Measurements from ENCODE around the gene OR2T2.
"Not testable (repeated sequence)": the region's sequence is repeated elsewhere in the genome, so short reads cannot be mapped to it uniquely, and the experiment has no call there.

OR2T2 gene

GRCh38 chr1:248453619-248454018 is 8.2 kb downstream of the OR2T2 start:
- DNase-seq: not testable (repeated sequence)

- not testable (repeated sequence) for DNase-seq
These were observed 9.6 kb downstream of the OR2T2 start for GRCh38 chr1:248455045-248455444.

DNA sequence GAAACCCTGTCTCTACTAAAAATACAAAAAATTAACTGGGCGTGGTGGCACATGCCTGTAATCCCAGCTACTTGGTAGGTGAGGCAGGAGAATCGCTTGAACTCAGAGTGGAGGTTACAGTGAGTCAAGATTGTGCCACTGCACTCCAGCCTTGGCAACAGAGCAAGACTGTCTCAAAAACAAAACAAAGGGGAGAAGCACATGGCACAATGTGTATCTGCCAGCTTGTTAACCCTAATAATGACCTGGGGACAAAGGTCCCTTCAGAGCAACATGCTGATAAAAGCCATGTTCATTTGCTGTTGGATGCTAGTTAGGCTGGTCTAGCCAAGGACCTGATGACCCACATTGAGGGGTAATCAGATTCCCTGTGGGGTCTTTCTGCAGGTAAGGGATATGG is 11.2 kb downstream of the OR2T2 start:
- not testable (repeated sequence) for DNase-seq

- not testable (repeated sequence) for DNase-seq
These were observed 13.7 kb downstream of the OR2T2 start for GRCh38 chr1:248459117-248459516.

DNA sequence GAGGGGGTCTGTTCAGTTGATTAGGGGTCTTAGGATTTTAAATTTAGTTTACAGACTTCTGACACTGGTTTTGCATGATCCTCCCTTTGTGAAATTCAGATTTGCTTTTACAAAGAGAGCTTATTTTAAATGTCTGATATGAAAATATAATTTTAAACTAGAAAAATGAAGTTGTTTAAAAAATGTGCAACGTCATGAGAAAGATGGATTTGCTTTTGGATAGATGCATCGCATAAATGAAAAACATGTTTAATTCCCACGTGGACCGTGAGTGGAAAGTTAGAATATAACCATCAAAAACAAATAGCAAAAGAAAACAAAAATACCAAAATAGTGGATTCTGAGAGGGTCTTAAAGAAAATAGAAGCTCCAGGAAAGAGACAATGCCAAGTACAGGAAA is 25.7 kb downstream of the OR2T2 start:
- no peak for DNase-seq

DNA sequence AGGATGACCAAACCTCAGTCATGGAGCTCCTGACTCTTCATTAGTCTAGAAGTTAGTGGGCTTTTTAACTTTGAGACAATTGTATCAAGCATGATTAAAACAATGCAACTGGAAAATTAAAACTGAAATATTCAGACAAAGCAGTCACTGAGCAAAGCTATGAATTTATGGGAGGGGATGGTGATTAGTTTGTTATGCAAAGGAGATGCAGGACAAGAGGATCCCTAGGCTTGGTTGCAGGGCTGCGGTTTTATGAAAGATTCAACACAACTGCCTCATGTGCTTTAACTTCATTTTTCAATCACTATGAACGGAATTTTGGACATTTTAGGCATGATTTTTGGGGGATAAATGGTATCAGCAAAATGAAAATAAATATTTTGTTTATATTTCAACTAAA is 26.7 kb downstream of the OR2T2 start:
- DNase-seq: not testable (repeated sequence)

GRCh38 chr1:248473051-248473450 is 27.6 kb downstream of the OR2T2 start, which contains the start of gene OR2T3:
TSS of gene OR2T3 (plus strand) at chr1:248473351. CDS start at chr1:248473351, 0 bp downstream.
- not testable (repeated sequence) for DNase-seq

- DNase-seq: not testable (repeated sequence)
These were observed 30.2 kb downstream of the OR2T2 start for GRCh38 chr1:248475660-248476059.

DNA sequence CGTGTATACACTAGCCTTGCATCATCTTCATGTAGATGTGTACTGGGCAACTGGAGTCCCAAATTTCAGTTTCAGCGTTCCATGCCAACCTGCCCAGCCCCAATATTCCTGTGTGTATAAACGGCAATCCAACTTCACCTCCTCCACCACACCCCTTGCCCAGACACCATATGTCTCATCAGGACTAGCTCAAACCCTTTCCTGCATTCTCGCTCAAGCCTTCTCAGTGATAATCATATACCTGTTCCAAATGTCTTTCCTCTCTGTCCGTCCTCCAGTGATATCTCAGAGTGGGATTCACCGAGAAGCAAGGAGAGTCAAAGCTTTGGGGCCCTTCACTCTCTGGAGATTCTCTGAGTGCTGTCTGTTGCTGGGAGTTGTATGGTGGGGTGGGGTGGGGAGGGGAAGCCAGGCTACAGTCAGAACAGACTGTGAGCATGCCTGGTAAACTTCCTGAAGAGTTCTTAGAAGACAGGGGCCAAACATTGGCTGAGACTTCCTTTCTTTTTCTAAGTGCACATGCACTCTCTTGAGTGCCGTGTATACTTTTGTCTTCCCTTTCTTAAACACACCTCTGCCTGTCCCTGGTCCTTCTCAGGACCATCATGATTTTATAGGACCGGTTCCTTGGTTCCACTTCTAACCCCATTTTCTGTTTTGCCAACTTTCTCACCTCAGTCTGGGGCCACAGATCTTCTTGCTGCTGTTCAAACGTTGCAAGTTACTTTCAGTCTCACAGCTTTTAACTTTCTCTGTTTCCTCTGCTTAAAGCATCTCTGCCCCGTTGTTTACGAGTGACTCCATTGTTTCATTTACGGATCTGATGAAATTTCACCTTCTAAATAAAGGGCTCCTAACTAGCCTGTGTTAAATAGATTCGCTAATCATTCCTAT is 36.5 kb downstream of the OR2T2 start:
- DNase-seq: not testable (repeated sequence)

DNA sequence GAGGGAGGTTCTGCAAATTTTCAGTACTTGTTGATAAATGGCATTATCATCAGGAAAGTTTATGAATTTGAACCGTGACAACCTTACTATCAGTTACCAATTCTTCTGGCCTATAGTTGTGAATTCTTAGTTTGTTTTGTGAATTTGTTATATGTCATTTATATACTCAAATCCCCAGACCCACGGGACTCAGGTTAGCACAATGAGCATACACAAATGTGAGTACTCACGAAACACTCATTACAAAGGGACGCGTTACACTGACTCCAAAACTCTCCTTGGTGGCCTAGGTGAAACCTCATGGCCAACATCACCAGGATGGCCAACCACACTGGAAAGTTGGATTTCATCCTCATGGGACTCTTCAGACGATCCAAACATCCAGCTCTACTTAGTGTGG is 42.9 kb downstream of the OR2T2 start, which contains the start of gene OR2T5:
OR2T5 (plus strand) TSS at position 301 of the 400 bp plus-strand sequence; CDS start at position 301, 0 bp downstream.
- DNase-seq: not testable (repeated sequence)

GRCh38 chr1:248496661-248497060 is 51.2 kb downstream of the OR2T2 start:
- DNase-seq: not testable (repeated sequence)

- not testable (repeated sequence) for DNase-seq
These were observed 55.0 kb downstream of the OR2T2 start for GRCh38 chr1:248500305-248501035.

Data from NCI-H524 treated with DMSO at 0.1 percent for 48 hours (cell line).